Measurements from ENCODE around the gene GPR137. TPM values are rescaled to one million over a fixed set of nuclear protein-coding genes. Genes with fewer than 3 reads are reported as not detected.

GPR137 gene
- total RNA-seq, 1 donor from 2014 or later = 28.4 TPM

DNA sequence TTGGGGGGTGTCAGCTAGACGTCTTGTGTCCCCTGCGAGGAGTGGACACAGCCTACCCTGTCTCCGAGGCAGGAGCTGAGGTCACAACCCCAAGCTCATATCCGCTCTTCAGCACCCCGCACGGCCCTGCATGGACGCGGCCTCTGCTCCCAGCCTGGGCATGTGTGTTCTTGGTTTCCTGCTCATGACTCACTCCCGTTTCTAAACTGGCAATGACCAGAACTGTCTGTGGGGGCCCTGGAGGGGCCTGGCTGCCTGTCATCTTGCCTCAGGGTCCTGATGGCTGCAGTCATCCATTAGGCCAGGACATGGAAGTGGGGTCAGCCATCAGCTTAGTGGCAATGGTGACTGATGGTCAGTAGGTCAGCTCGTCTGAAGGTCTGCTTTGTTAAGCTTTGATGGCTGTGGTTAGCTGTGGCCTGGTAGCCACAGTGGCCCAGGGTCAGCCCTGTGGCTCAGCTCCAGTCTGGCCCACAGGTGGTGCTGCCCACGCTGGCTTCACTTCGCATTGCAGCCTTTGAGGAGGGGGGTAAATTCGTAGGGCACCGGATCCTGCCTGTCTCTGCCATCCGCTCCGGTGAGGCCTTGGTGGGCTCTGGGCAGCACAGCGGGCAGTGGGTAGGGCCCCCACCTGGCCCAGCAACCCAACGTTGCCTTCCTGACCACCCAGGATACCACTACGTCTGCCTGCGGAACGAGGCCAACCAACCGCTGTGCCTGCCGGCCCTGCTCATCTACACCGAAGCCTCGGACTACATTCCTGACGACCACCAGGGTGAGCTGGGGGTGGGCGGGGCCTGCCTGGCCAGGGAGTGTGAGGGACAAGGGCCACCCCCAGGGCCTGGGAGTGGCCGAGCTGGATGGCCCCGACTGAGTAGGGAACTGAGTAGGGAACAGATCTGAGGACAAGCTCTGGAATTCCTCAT is 22.4 kb upstream of the GPR137 start:
- DNase-seq (ENCODE audit: low read depth) = peak; percentile 75

DNA sequence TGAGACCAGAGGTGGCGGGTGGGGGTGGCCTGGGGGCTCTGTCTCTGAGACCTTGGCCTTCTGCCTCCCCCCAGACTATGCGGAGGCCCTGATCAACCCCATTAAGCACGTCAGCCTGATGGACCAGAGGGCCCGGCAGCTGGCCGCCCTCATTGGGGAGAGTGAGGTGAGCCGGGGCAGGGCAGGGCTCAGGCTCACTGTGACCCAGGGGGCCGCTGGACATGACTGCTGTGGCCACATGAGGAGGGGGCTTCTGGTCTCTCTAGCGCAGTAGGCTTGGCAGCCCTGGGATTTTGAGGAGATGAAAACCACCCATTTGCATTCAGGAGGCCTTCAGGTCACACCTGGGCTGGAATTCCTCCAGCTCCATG is 21.7 kb upstream of the GPR137 start:
- DNase-seq (ENCODE audit: low read depth) = no peak

DNA sequence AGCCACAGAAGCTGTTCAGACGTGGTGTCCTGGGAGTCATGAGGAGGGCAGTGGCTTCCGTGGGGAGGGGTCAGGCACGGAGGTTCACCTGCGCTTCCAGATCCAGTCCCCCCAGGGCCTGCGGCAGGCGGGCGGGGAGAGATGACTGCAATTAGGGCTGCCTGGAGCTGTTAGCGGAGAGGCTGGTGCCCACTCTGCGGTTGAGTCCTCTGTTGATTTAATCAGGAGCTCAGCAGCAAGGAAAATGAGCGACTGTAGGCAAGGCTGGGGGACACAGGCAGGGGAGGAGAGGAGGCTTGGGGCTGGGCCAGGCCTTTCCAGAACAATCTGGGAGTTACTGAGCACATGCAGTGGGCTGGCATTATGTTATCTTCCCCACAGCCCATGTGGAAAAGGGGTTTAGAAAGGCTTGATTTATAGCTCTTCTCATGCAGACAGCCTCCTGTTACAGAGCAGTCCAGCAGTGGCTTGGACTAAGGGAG is 21.2 kb upstream of the GPR137 start:
- no peak for DNase-seq (ENCODE audit: low read depth)

DNA sequence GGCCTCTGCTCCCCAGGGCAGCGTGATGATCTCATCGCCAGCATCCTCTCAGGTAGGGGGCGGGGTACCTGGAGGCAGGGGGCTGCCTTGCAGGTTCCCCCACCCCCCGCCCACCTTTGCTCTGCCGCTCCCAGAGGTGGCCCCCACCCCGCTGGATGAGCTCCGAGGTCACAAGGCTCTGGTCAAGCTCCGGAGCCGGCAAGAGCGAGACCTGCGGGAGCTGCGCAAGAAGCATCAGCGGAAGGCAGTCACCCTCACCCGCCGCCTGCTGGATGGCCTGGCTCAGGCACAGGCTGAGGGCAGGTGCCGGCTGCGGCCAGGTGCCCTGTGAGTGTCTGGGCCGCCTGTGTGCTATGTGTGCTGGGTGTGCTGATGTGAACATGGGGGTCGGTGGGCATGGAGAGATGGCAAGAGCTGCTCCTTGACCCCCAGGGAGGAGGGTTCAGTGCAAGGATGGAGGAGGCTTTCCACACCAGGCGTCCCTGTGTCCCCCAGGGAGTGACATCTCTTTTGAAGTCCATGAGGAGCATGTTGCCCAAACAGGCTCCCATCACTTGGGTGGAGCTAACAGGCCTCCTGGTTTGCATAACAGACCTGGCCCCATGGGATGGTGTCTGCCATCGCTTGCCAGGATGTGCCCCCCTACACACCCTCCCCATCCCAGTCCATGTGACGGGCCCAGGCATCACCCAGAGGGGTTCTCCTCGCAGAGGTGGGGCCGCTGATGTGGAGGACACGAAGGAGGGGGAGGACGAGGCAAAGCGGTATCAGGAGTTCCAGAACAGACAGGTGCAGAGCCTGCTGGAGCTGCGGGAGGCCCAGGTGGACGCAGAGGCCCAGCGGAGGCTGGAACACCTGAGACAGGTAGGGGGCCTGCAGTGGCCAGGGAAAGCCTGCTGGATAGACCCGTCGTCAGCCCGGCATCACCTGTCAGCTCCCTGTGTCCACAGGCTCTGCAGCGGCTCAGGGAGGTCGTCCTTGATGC is 20.2 kb upstream of the GPR137 start:
- DNase-seq (ENCODE audit: low read depth) = no peak

DNA sequence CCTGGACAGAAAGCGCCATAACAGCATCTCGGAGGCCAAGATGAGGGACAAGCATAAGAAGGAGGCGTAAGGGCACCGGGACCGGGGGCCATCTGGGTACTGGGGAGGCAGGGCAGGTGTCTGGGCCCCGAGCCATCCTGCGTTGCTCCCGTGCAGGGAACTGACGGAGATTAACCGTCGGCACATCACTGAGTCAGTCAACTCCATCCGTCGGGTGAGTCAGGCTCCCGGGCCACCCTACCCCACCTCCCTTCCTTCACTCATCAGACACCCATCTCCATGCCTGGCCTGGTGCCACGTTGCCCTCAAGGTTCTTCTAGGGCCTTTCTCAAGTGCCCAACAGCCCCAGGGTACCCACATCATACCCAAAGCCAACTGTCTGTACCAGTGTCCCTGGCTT is 19.3 kb upstream of the GPR137 start:
- no peak for DNase-seq (ENCODE audit: low read depth)

DNA sequence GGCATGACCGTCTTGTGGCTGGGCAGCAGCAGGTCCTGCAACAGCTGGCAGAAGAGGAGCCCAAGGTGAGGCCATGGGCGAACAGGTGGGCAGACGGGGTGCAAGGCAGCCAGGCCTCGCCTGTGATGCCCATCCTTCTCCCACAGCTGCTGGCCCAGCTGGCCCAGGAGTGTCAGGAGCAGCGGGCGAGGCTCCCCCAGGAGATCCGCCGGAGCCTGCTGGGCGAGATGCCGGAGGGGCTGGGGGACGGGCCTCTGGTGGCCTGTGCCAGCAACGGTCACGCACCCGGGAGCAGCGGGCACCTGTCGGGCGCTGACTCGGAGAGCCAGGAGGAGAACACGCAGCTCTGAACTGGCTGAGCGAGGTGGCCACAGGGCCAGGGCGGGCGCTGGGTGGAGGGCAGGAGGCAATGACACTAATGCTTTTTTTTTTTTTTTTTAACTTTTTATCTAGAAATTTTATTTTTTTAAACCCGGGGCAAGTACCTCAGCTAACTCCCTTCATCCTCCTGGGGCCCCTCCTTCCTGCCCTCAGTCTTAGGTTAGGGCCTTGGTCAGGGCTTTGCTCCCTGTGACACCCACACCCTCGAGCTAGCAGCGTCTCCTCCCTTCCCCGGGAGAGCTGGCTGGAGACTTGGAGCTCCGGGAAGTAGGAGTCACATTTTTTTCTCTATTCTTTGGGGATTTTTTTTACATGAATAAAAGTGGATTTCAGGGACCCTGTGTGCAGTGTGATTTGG is 18.3 kb upstream of the GPR137 start:
- DNase-seq (ENCODE audit: low read depth) = peak; percentile 42

DNA sequence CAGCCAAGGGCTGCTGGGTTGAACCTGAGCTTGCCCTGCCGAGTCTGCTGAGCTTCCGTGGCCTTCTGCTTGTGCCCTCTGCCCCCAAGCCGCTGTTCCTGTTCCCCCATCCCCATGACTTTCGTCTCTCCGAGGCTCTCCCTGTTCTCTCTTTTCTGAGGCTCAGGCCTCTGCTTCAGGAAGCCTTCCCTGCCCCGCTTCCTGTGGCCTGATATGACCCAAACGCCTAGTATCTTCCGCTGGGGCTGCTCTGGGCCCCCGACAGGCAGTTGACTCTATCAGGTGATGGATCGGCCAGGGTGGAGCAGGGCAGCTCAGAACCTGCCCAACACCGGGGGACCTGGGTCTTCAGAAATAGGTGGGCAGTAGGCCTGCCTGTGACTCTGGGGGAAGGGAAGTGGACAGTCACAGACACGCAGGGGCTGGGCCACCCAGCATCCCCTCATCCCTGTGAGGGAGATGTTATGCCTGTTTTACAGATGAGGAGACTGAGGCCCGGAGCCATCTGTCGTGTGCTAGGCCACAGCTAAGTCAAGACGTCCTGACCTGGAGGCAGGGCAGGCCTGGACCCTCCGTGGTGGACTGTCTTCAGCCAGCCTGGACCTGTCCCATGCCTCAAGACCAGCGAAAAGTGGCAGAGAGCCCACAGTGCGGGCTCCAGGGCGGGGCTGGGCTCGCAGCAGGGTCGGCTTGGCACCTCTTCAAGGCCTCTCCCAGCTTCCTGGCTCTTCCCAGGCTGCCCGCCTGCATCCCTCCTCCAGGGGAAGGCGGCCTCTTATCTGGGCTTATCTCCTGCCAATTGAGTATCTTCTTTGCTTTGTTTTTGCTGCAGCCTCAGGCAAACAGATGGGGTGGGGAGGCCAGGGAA is 17.4 kb upstream of the GPR137 start:
- peak; percentile 57 for DNase-seq (ENCODE audit: low read depth)

DNA sequence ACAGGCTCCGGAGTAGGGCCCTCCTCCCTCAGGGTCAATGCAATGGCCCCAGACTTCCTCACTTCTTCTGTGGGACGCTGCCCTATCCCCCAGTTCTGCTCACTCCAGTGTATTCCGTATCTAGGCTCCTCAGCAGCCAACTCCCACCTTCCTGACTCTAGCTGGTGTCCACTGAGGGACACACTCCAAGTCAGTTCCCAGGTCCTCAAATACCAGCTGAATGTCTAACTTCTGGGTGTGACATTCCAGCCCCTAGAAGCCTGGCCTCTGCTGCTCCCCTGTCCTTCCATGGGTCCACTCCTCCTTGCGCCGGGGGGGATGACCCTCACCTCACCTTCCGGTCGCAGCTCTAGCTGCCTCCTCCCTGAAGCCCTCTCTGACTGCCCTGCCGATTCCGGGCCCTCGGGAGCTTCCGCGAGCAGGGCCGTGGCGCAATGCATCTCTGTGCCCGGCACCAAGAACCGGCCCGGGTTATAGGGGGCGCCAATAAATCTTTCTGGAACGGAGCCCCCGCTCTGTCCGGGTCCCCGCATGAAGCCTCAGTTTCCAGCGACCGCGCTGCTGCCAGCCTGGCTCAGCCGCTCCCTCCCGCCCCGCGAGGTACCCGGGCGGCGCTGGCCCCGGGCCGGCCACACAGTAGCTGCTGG is 16.6 kb upstream of the GPR137 start:
- peak; percentile 59 for DNase-seq (ENCODE audit: low read depth)

DNA sequence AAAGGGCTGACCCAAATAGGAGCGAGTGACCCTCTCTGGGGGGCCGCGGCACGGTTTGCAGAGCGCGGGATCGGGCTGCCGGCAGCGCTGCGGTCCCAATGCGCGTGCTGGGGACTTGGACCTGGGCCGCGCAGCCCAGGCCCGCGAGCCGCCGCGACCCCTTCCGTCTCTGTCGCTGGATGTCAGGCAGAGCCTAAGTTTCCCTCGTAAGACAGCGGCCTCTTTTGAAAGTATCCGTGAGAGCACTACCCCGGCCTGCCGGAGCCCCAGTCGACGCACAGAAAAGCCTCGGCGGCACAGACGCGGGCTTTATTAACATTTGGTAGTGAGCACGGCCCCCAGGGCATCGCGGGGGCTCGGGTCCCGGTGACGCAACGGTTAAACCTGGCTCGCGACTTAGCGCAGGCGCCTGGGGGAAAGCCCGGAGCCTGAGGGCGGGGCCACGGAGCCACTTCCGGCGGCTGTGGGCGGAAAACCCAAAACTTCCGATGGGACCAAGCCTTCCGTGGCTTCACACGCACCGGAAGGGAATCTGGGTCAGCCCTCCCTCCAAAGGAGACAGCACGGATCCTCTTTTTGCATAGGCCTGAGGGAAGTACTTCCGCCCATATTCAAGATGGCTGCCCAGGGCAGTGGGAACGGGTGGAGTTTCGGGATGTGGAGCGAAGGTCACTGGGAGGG is 16.0 kb upstream of the GPR137 start:
- DNase-seq (ENCODE audit: low read depth) = peak; percentile 100

DNA sequence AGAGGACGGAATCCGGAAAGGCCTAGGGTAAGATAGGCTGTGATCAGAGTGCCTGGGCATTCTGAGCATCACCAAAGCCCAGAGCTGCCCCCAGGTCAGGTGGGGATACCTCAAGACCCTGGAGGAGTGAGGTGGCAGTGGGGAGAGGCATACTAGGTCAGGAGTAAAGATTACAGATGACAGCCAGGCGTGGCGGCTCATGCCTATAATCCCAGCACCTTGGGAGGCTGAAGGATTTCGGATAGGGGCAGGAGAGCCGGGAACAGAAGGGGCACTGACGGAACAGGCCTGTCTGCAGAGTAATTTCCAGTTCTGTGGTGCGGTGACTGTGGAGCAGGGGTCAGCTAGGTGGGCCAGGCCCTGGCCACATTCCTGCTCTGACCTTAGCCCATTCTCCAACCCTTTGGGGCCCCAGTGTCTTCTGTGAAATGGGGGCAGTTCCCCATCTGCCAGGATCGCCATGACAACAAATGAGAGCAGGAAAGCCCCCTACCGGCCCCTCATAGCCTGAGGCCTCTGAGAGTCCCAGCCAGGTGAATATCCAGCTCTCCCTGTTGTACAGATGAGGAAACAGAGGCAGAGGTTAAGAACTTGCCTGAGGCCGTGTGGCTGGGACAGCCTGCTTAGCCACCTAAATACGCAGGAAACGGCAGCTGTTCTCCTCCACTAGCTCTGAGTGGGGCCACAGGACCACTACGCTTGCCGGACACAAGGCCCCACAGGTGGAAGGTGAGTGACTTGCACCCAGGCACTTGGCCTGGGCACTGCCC is 10.4 kb upstream of the GPR137 start:
- no peak for DNase-seq (ENCODE audit: low read depth)

DNA sequence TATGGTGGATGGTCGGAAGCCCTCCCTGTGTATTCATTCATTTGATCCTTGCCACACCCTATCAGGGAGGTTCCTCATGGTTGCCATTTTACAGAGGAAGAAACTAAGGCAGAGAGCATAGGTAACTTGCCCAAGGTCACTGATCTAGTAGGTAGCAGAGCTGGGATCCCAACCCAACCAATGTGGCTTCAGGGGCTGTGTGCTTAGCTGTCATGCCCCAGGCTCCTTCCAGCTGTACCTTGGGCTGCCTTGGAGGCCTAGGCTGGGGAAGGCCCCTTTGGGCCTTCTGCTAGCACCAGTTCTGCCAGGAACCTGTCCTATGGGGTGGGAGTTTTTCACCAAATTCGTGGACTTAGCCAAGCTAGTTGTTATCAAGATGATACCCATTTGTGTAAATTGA is 9.8 kb upstream of the GPR137 start:
- DNase-seq (ENCODE audit: low read depth) = no peak

DNA sequence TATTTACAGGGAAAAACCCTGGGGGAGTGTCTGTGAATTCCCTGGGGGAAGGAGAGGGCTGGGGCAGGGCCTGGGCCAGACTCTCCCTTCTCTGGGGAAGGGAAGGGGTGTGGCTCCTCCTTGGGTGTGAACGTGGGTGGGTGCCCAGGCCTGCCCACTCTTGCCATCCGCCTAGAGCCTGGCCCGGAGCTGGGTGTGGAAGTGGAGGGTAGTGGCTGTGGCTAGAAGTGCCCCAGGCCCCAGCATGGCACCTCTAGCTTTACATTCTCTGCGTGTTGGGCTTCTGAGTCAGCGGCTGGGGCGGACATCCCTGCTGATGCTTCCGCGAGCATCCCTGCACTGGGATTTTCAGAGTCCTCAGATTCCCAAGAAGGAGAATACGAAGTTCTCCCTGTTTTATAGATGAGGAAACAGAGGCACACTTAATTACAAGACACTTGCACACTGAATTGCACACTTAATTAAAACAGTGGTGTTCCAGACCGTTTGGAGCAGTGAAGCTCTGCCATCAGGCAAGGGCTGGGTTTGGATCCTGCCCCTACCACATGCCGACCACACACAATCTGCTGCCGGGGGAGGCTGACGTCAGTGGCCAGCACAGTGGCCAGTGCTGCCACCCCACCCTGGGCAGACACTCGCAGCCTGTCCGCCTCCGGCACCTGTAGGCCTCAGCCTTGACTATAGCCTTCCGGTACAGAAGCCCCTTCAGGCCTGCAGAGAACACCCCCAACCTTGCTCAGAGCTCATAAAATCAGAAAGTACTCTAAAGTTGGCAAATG is 8.8 kb upstream of the GPR137 start:
- DNase-seq (ENCODE audit: low read depth) = no peak

DNA sequence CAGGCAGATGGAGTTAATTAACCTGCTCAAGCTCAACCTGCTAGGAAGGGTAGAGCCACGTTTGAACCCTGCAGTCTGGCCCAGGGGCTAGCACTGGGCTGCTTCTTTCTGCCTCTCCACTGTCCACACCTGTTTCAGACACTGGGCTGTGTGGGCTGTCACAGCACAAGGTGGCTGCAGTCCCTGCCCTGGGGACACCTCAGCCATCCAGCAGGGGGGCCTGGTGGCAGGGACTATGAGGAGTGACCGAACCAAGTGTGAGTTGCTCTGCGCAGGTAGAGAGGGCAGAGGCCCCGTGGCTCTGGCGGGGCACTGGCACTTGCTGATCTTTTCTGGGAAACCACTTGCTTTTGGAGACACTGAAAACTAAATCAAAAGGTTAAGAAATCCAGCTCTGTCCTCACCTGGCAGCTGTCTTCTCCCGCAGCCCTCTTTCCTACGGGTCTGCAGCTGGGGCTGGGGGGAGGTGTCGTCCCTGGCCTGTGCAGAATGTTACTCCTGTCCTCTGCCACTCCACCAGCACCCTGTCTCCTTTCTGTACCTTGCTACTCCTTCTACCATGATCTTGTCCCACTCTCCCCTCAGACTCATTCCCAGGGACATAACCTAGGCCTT is 7.0 kb upstream of the GPR137 start:
- no peak for DNase-seq (ENCODE audit: low read depth)

DNA sequence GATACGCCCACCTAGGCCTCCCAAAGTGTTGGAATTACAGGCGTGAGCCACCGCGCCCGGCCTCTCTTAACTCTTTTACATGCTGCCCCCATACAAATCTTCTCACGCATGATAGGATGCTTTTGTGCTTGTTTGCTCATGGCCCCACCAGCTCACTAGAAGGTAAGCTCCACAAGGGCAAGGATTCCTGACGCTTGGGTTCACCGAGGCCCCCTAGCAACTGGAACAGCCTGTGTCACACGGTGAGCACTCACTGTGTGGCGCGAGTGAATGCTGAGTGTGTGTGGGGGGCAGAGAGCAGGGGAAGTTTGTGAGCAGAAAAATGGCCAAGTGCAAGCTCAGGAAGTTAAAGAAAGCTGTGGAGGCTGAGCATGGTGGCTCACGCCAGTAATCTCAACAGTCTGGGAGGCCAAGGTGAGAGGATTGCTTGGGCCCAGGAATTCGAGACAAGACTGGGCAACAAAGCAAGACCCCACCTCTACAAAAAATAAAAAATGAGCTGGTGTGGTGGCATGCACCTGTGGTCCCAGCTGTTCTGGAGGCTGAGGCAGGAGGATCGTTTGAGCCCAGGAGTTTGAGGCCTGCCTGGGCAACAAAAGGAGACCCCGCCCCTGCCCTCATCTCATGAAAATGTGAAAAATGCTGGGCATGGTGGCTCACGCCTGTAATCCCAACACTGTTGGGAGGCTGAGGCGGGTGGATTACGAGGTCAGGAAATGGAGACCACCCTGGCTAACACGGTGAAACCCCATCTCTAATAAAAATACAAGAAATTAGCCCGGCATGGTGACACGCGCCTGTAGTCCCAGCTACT is 3.5 kb upstream of the GPR137 start:
- no peak for DNase-seq (ENCODE audit: low read depth)

DNA sequence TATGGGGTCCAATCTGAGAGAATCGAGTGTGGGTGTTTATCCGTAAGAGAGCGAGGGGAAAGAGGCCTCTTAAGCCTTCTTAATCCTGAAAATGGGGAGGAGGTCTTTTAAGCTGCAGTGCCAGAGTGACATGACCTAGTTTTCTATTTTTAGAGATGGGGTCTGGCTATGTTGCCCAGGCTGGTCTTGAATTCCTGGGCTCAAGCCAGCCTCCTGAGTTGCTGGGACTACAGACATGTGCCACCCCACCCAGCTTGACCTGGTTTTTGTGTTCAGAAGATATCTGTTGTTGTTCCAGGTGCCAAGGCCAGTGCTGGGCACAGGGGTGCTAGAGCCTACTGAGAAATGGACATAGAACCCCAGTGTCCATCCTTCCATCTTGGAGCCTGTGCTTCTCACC is 2.6 kb upstream of the GPR137 start:
- no peak for DNase-seq (ENCODE audit: low read depth)
